PC-3 (cell line): ENCODE data around the gene FBXO7. TPM values are rescaled to one million over a fixed set of nuclear protein-coding genes. Genes with fewer than 3 reads are reported as not detected.

ENCODE experiments used
- ATAC-seq: fragments of 200-7000 bp; cut with Tn5 transposase; 2 replicates; pipeline ENCODE4 v1.9.1; 2020; ENCODE audit warnings: mild to moderate bottlenecking, moderate library complexity
- BruUV-seq: library from RNA; stranded (reverse); fragments of 400-500 nt; replicated peaks from 2 replicates; lab custom pipeline; 2021; lab: Mats Ljungman, UMichigan
- CTCF ChIA-PET: fragments of 300-600 bp; sonication (Branson Sonifier 250); formaldehyde crosslinking; loops from one replicate; lab custom pipeline; 2022; ENCODE audit warnings: antibody characterized with exemption; lab: Charles Lee
- POLR2A ChIA-PET: fragments of 300-600 bp; sonication (Branson Sonifier 250); formaldehyde crosslinking; loops from one replicate; lab custom pipeline; 2022; ENCODE audit warnings: antibody characterized with exemption; ENCODE audit not compliant: unreplicated experiment; lab: Charles Lee
- DNase-seq: peaks from one replicate; pipeline ENCODE4 v3.0.0-alpha.2; 2015
- H2AFZ ChIP-seq: fragments of 300-600 bp; sonication (generic); 2 replicates; pipeline ENCODE4 v1.6.0; 2016; ENCODE audit warnings: antibody characterized with exemption, low read length
- H3F3A ChIP-seq: fragments of 300-600 bp; sonication (generic); one replicate; pipeline ENCODE4 v1.6.0; 2017; ENCODE audit warnings: antibody characterized with exemption, low read length, control low read depth, mild to moderate bottlenecking; ENCODE audit not compliant: unreplicated experiment
- H3K27ac ChIP-seq: fragments of 300-600 bp; sonication (generic); 2 replicates; pipeline ENCODE4 v1.5.1; 2016; ENCODE audit warnings: mild to moderate bottlenecking, low read length
- H3K27me3 ChIP-seq: fragments of 300-600 bp; sonication (generic); 2 replicates; pipeline ENCODE4 v1.6.1; 2016; ENCODE audit warnings: low read length, mixed read lengths
- H3K36me3 ChIP-seq: fragments of 300-600 bp; sonication (generic); 2 replicates; pipeline ENCODE4 v1.6.1; 2016; ENCODE audit warnings: low read depth, mixed run types, low read length, mixed read lengths
- H3K4me1 ChIP-seq: fragments of 300-600 bp; sonication (generic); 2 replicates; pipeline ENCODE4 v1.5.1; 2016; ENCODE audit warnings: low read length; ENCODE audit not compliant: insufficient read depth
- H3K4me2 ChIP-seq: fragments of 300-600 bp; sonication (generic); 2 replicates; pipeline ENCODE4 v1.6.0; 2016; ENCODE audit warnings: low read length
- H3K4me3 ChIP-seq: fragments of 300-600 bp; sonication (generic); 2 replicates; pipeline ENCODE4 v1.5.1; 2016; ENCODE audit warnings: mild to moderate bottlenecking, low read length, mixed read lengths
- H3K79me2 ChIP-seq: fragments of 300-600 bp; sonication (generic); 2 replicates; pipeline ENCODE4 v1.6.1; 2017; ENCODE audit warnings: low read length, mixed read lengths
- H3K9ac ChIP-seq: fragments of 300-600 bp; sonication (generic); 2 replicates; pipeline ENCODE4 v1.6.0; 2016; ENCODE audit warnings: mild to moderate bottlenecking, low read length
- H3K9me2 ChIP-seq: fragments of 300-600 bp; sonication (generic); replicated peaks from 2 replicates; pipeline ENCODE4 v1.6.1; 2016; ENCODE audit warnings: mixed run types, low read length, mixed read lengths
- H3K9me3 ChIP-seq: fragments of 300-600 bp; sonication (generic); 2 replicates; pipeline ENCODE4 v1.6.1; 2016; ENCODE audit warnings: low read length, mixed read lengths
- H4K20me1 ChIP-seq: fragments of 300-600 bp; sonication (generic); 2 replicates; pipeline ENCODE4 v1.6.1; 2016; ENCODE audit warnings: low read length, mixed read lengths
- CTCF ChIP-seq: fragments of 300-600 bp; sonication (generic); conservative IDR thresholded peaks from 2 replicates; pipeline ENCODE4 v1.5.1; 2017; ENCODE audit warnings: antibody characterized with exemption, low read depth, mild to moderate bottlenecking, low read length
- EZH2 ChIP-seq: fragments of 300-600 bp; sonication (generic); IDR thresholded peaks from one replicate; pipeline ENCODE4 v1.6.1; 2017; ENCODE audit warnings: antibody characterized with exemption, mild to moderate bottlenecking, low read length; ENCODE audit not compliant: unreplicated experiment
- EZH2phosphoT487 ChIP-seq: fragments of 300-600 bp; sonication (generic); IDR thresholded peaks from 2 replicates; pipeline ENCODE4 v1.6.1; 2018; ENCODE audit warnings: mild to moderate bottlenecking, antibody characterized with exemption, low read length, borderline replicate concordance
- intact Hi-C: fragments of 100-400 bp; cut with micrococcal nuclease; formaldehyde crosslinking; loops from 2 replicates; pipeline ENCODE4 v1.9.0; 2023
- total RNA-seq: library from RNA; depleted of rRNA; stranded (reverse); fragments of >200 nt; gene quantifications from 2 replicates; pipeline ENCODE4 v1.2.3, GENCODE V29; 2014

The FBXO7 gene
- total RNA-seq, 1 experiment from 2014 or later = 43.6 TPM

GRCh38 chr22:32512267-32512982 lies 37.8 kb downstream of the FBXO7 start:
- Histone ChIP-seq H3K79me2 (no peaks in the 10 kb centered on the region), H3K9me2 (no peaks in the 10 kb centered on the region), H3K4me1 (no peaks in the 10 kb centered on the region), H3K9me3 (no peaks in the 10 kb centered on the region), H4K20me1 (no peaks in the 10 kb centered on the region), H3K4me3 (no peak overlapping the region), H3K36me3 (no peaks in the 10 kb centered on the region), H2AFZ (no peak overlapping the region), H3K27ac (no peak overlapping the region), H3K4me2 (no peak overlapping the region), H3F3A (no peaks in the 10 kb centered on the region), H3K27me3 (no peaks in the 10 kb centered on the region), H3K9ac (no peak overlapping the region)
- BruUV-seq = no TSS peak
- ChIA-PET POLR2A (no interaction called here), CTCF (no interaction called here)
- TF ChIP-seq CTCF (no peak), EZH2 (no peak), EZH2phosphoT487 (no peak)
- DNase-seq (no peak), ATAC-seq (no peak)
- intact Hi-C loops = no loop called here

GRCh38 chr22:32515084-32515483 lies 40.5 kb downstream of the FBXO7 start:
- ChIA-PET CTCF (no interaction called here), POLR2A (no interaction called here)
- Histone ChIP-seq H4K20me1 (no peaks in the 10 kb centered on the region), H3K27ac (no peak overlapping the region), H3K9me2 (no peaks in the 10 kb centered on the region), H3K4me3 (no peak overlapping the region), H2AFZ (no peak overlapping the region), H3K4me1 (no peaks in the 10 kb centered on the region), H3K27me3 (no peaks in the 10 kb centered on the region), H3K4me2 (no peak overlapping the region), H3K36me3 (no peaks in the 10 kb centered on the region), H3K9me3 (no peaks in the 10 kb centered on the region), H3K9ac (no peak overlapping the region), H3F3A (no peaks in the 10 kb centered on the region), H3K79me2 (no peaks in the 10 kb centered on the region)
- DNase-seq (no peak), ATAC-seq (no peak)
- intact Hi-C loops = no loop called here
- no TSS peak for BruUV-seq
- TF ChIP-seq EZH2phosphoT487 = no peak
- no peak for TF ChIP-seq CTCF
- TF ChIP-seq EZH2 = no peak

GRCh38 chr22:32517488-32517887 lies 42.9 kb downstream of the FBXO7 start:
- Histone ChIP-seq H3K36me3 (no peaks in the 10 kb centered on the region), H3K4me1 (no peaks in the 10 kb centered on the region), H4K20me1 (no peaks in the 10 kb centered on the region), H3K4me2 (no peak overlapping the region), H3K27ac (no peak overlapping the region), H2AFZ (no peak overlapping the region), H3F3A (no peaks in the 10 kb centered on the region), H3K9me2 (no peaks in the 10 kb centered on the region), H3K4me3 (no peak overlapping the region), H3K9ac (no peak overlapping the region), H3K79me2 (no peaks in the 10 kb centered on the region), H3K27me3 (peaks cover 19% of the 10 kb centered on the region; the same call in 1 of the 2 replicates), H3K9me3 (no peaks in the 10 kb centered on the region)
- CTCF ChIA-PET = no interaction called here
- TF ChIP-seq EZH2 (no peak), EZH2phosphoT487 (no peak), CTCF (no peak)
- intact Hi-C loops = no loop called here
- DNase-seq (no peak), ATAC-seq (no peak)
- BruUV-seq = no TSS peak
- POLR2A ChIA-PET = no interaction called here
